CD4-positive, CD25-positive, alpha-beta regulatory T cell (primary cell): ENCODE measurements around the gene PURA. TPM values are rescaled to one million over a fixed set of nuclear protein-coding genes. Genes with fewer than 3 reads are reported as not detected.
"Not testable (repeated sequence)": the region's sequence is repeated elsewhere in the genome, so short reads cannot be mapped to it uniquely, and the experiment has no call there.

ENCODE experiments used
- ATAC-seq, 2 donors: fragments of 150-1000 bp; cut with Tn5 transposase; one replicate each; pipeline ENCODE4 v1.10.0; 2021; ENCODE audit warnings: low read depth in 2 of 2, moderate number of reproducible peaks in 2 of 2, moderate library complexity in 1 of 2
- DNase-seq, 3 donors: peaks; one replicate each; pipeline versions ENCODE4 v3.0.0 to v3.0.0-alpha.2; 2012 to 2022; ENCODE audit warnings: mixed read lengths in 1 of 3
- H3K27ac ChIP-seq: one replicate; pipeline ENCODE4 v1.7.0; 2013; ENCODE audit warnings: mild to moderate bottlenecking, low read length; ENCODE audit not compliant: insufficient read depth, poor library complexity, severe bottlenecking
- H3K27me3 ChIP-seq: one replicate; pipeline ENCODE4 v1.7.0; 2013; ENCODE audit warnings: low read length; ENCODE audit not compliant: control insufficient read depth, insufficient read depth
- H3K36me3 ChIP-seq: one replicate; pipeline ENCODE4 v1.7.0; 2013; ENCODE audit warnings: mild to moderate bottlenecking, low read length, moderate library complexity; ENCODE audit not compliant: control insufficient read depth, insufficient read depth
- H3K4me1 ChIP-seq: 2 replicates; pipeline ENCODE4 v1.7.0; 2013; ENCODE audit warnings: mild to moderate bottlenecking, low read length; ENCODE audit not compliant: insufficient read depth, control insufficient read depth, poor library complexity, severe bottlenecking
- H3K4me3 ChIP-seq: one replicate; pipeline ENCODE4 v1.7.0; 2013; ENCODE audit warnings: low read depth, mild to moderate bottlenecking, low read length, moderate library complexity
- H3K9me3 ChIP-seq, 2 experiments: 1 replicate in 1 of 2; 2 replicates in 1 of 2; pipeline ENCODE4 v1.7.0; 2013; ENCODE audit warnings: low read length in 2 of 2, mild to moderate bottlenecking in 1 of 2, moderate library complexity in 1 of 2; ENCODE audit not compliant: control insufficient read depth in 2 of 2
- H3K27ac Mint-ChIP-seq, 3 donors: one replicate each; pipeline ENCODE4 v1.8.0; 2020 to 2022; ENCODE audit warnings: mild to moderate bottlenecking in 3 of 3, mixed read lengths in 3 of 3, moderate library complexity in 2 of 3
- H3K27me3 Mint-ChIP-seq: one replicate; pipeline ENCODE4 v1.8.0; 2022; ENCODE audit warnings: mild to moderate bottlenecking, mixed read lengths
- H3K36me3 Mint-ChIP-seq: one replicate; pipeline ENCODE4 v1.8.0; 2020; ENCODE audit warnings: mixed read lengths
- H3K4me1 Mint-ChIP-seq, 4 donors: one replicate each; pipeline ENCODE4 v1.8.0; 2020 to 2022; ENCODE audit warnings: mixed read lengths in 4 of 4, mild to moderate bottlenecking in 1 of 4
- H3K4me3 Mint-ChIP-seq, 4 donors: one replicate each; pipeline ENCODE4 v1.8.0; 2020 to 2022; ENCODE audit warnings: mild to moderate bottlenecking in 4 of 4, mixed read lengths in 4 of 4, moderate library complexity in 3 of 4
- H3K9me3 Mint-ChIP-seq, 7 donors: one replicate each; pipeline ENCODE4 v1.8.0; 2020 to 2022; ENCODE audit warnings: mixed read lengths in 7 of 7, mild to moderate bottlenecking in 3 of 7, moderate library complexity in 2 of 7
- polyA plus RNA-seq, 4 donors: library from polyadenylated mRNA; unstranded; fragments of 300-500 nt; fragmentation: Illumina TruSeq; gene quantifications; one replicate each; pipeline ENCODE4 v1.2.3, GENCODE V29; 2021
- total RNA-seq: library from RNA; stranded (reverse); gene quantifications from one replicate; pipeline ENCODE4 v1.2.3, GENCODE V29; 2022

PURA gene
- total and polyA plus RNA-seq, 5 donors from 2014 or later, result 2.3 to 7.7 (median 3.7) TPM

DNA sequence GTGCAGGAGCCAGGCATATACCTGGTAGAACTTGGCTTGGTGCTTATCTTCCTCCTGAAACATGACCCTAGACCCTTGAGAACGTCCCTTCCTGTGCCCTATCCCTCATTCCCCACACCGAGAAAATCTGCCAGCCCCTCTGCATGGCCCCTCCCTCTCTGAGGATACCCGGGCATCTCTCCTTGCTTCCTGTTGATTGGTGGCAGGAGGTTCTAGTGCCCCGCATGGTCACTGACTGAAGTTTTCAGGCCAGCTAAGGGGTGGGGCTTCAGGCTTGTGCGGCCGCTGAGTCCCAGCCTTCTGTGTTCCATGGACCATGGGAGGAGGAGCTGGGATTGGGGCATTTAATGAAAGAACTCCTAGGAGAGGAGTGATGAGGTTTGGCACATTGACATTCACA, 34.6 kb downstream of the PURA start:
- H3K4me1 ChIP-seq, result peaks cover 13% of the 10 kb centered on the region
- H3K9me3 Mint-ChIP-seq, result no peaks in the 10 kb centered on the region
- no peak for ATAC-seq
- no peaks in the 10 kb centered on the region for H3K9me3 ChIP-seq
- H3K4me1 Mint-ChIP-seq, result peaks cover 0 to 29% (median 20%) of the 10 kb centered on the region in 4 donors
- peaks cover 38% of the 10 kb centered on the region for H3K27me3 Mint-ChIP-seq
- H3K27me3 ChIP-seq, result peaks cover 6% of the 10 kb centered on the region
- no peaks in the 10 kb centered on the region for H3K36me3 ChIP-seq
- H3K4me3 ChIP-seq, result no peak overlapping the region
- DNase-seq, result no peak
- H3K4me3 Mint-ChIP-seq, result no peak overlapping the region
- no peaks in the 10 kb centered on the region for H3K36me3 Mint-ChIP-seq
- peak overlapping the region in 1 of 3 donors; percentile 46 for H3K27ac Mint-ChIP-seq
- no peak overlapping the region for H3K27ac ChIP-seq

DNA sequence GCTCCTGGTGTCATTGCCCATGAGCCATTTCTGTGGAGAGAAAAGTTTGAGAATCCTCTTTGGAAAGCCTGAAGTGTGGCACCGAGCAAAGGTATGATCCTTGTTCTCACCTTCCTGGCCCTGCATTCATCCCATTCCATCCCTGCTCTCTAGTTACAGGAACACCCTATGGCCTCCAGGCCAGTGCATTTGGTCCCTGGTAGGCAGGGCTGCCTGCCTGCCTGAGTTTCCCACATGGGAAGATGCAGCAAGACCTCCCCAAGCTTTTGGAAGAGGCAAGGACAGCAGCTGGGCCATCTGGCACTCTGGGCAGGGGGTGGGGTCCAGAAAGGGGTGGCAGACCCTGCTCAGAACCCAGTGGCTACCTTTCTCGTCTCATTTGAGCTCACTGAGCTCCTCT, 36.3 kb downstream of the PURA start:
- no peaks in the 10 kb centered on the region for H3K36me3 Mint-ChIP-seq
- no peaks in the 10 kb centered on the region for H3K36me3 ChIP-seq
- H3K9me3 Mint-ChIP-seq, result no peaks in the 10 kb centered on the region
- DNase-seq (no peak), ATAC-seq (no peak)
- no peaks in the 10 kb centered on the region for H3K9me3 ChIP-seq
- H3K27ac Mint-ChIP-seq, result no peak overlapping the region
- peaks cover 11% of the 10 kb centered on the region for H3K4me1 ChIP-seq
- H3K4me3 ChIP-seq, result no peak overlapping the region
- no peak overlapping the region for H3K4me3 Mint-ChIP-seq
- peaks cover 26% of the 10 kb centered on the region for H3K27me3 Mint-ChIP-seq
- H3K27me3 ChIP-seq, result peaks cover 4% of the 10 kb centered on the region
- peaks cover 0 to 15% (median 9%) of the 10 kb centered on the region in 4 donors for H3K4me1 Mint-ChIP-seq
- no peak overlapping the region for H3K27ac ChIP-seq

DNA sequence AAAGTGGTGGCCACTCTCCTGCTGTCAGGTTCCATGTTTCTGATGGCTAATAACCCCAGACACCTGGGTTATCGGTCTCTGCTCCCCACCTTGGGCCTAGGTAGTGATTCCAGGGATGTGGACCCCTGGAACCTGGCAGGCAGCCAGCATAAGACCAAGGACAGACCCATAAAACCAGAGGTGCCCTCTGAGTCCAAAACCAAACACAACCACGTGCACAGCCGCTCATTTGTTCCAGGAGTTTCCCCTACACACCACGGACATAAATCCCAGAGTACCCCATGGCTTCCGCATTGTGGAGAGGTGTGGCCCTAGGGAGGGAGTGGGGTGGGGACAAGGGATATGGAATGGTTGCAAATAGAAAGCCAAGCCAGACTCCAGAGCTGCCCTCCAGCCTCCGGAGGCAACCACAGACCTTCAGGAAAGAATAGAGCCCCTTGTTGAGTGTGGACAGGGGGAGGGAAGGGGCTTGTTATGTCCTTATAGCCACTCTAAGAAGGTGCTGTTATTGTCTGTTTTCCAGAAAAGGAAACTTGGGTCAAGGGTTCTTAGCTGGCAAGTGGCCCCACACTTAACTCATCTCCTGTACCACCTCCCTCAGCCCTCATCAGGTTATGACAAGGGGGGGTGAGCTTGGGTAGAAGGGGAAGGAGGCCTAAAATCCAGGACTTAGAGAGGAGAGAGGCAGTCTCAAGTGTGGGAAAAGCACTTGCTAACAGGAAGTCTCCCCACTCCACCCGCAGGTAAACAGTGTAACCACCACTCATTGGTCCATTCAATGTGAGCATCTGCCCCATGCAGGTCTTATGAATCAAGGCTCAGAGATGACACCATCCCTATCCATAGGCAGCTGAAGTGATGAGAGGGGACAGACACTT, 37.5 kb downstream of the PURA start:
- no peak for ATAC-seq
- Mint-ChIP-seq H3K9me3 (no peaks in the 10 kb centered on the region), H3K36me3 (no peaks in the 10 kb centered on the region), H3K27me3 (peaks cover 21% of the 10 kb centered on the region), H3K4me3 (no peak overlapping the region), H3K27ac (no peak overlapping the region), H3K4me1 (peaks cover 0 to 10% (median 5%) of the 10 kb centered on the region in 4 donors)
- Histone ChIP-seq H3K4me3 (no peak overlapping the region), H3K36me3 (no peaks in the 10 kb centered on the region), H3K4me1 (no peaks in the 10 kb centered on the region), H3K9me3 (no peaks in the 10 kb centered on the region), H3K27me3 (no peaks in the 10 kb centered on the region), H3K27ac (no peak overlapping the region)
- no peak for DNase-seq

DNA sequence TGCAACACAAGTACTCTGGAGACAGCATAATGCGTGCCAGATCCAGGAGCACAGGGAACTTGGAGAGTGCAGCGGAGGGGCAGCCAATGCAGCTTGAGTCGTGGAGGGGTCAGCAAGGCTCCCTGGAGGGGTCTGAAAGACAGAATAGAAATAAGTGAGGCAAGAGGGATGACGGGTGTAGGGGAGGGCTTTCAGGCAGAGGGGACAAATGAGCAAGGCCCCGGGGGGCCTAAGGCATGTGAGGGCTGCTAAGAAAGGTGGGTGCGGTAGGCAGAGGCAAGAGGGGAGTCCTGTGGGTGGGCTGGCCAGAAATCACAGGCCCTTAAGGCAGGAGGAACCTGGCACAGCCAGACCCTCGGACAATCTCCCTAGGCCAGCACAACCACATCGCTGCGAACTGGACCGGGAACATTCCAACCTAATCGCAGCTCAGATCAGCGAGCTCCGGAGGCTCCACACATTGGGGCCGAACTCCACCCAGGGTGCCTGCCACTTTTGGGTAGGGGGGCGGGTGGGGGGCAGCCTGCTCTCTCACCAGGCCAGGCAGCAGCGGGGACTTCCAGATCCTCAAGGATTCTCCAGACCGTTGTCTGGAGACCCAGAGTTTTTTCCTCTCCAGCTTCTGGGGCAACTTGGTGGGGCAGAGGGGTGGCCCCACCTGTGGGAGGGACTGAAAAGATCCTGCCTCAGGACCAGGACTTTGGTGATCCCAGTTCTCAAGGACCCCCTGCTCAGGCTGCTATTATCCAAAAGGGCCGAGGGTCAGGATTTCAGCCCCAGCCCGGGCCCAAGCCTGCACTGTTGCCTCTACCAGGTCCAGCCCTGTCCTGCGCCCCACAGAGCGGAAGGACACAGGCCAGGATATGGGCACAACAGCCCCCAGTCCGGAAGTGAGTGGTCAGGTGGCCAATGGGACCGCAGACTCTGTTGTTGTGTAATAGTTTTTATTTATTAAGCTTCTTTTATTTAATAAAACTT, 38.4 kb downstream of the PURA start:
- Mint-ChIP-seq H3K4me1 (peaks cover 0 to 12% (median 6%) of the 10 kb centered on the region in 4 donors), H3K9me3 (no peaks in the 10 kb centered on the region), H3K27me3 (peaks cover 12% of the 10 kb centered on the region), H3K36me3 (no peaks in the 10 kb centered on the region), H3K27ac (no peak overlapping the region), H3K4me3 (no peak overlapping the region)
- H3K27ac ChIP-seq, result no peak overlapping the region
- H3K4me1 ChIP-seq, result peaks cover 7% of the 10 kb centered on the region
- no peaks in the 10 kb centered on the region for H3K27me3 ChIP-seq
- no peak overlapping the region for H3K4me3 ChIP-seq
- no peaks in the 10 kb centered on the region for H3K36me3 ChIP-seq
- ATAC-seq (no peak), DNase-seq (no peak)
- no peaks in the 10 kb centered on the region for H3K9me3 ChIP-seq

DNA sequence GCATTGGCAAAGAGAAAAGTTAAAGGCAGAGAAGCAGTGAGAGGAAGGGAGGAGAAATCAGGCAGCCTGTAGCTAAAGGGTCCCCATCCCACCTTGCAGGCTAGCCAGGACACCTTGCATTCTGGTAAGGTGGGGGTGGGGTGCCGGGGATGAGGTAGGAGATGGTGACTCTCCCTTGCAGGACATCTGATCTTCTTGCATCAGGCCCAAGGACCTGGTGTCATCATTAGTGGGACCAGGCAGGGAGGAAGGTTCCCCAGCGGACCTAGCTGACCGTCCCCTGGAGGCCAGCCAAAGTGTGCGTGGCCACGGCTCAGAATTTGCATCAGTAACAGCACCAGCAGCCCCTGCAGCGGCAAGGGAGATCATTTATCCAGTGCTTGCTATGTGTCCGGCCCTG, 39.3 kb downstream of the PURA start:
- DNase-seq, result no peak
- ATAC-seq, result no peak
- H3K27me3 Mint-ChIP-seq, result peaks cover 2% of the 10 kb centered on the region
- Histone ChIP-seq H3K4me3 (no peak overlapping the region), H3K36me3 (no peaks in the 10 kb centered on the region), H3K27me3 (no peaks in the 10 kb centered on the region), H3K9me3 (no peaks in the 10 kb centered on the region), H3K4me1 (peaks cover 10% of the 10 kb centered on the region), H3K27ac (no peak overlapping the region)
- no peaks in the 10 kb centered on the region for H3K9me3 Mint-ChIP-seq
- peaks cover 0 to 10% (median 6%) of the 10 kb centered on the region in 4 donors for H3K4me1 Mint-ChIP-seq
- H3K4me3 Mint-ChIP-seq, result no peak overlapping the region
- H3K36me3 Mint-ChIP-seq, result no peaks in the 10 kb centered on the region
- H3K27ac Mint-ChIP-seq, result no peak overlapping the region

DNA sequence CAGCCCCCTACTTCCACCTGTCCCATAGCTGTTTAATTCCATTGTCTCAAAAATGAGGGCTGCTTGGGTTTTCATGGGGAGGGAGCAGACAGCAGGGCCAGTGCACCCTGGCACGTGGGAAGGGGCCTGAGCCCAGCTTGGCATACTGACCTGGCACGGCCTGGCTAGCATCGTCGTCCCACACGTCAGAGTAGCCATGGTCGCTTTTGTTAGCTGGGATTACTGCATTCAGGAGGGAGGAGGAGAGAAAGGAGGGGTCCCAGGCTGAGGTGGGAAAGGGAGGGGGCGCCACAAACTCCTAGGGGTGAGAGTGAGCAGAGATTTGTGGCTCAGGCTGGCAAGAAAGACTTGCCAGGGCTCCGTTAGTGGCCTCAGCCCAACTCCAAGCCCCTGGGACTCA, 40.0 kb downstream of the PURA start:
- Histone ChIP-seq H3K9me3 (no peaks in the 10 kb centered on the region), H3K36me3 (no peaks in the 10 kb centered on the region), H3K4me3 (no peak overlapping the region), H3K27ac (no peak overlapping the region), H3K4me1 (peaks cover 10% of the 10 kb centered on the region), H3K27me3 (no peaks in the 10 kb centered on the region)
- H3K9me3 Mint-ChIP-seq, result no peaks in the 10 kb centered on the region
- DNase-seq (no peak), ATAC-seq (no peak)
- peaks cover 0 to 10% (median 6%) of the 10 kb centered on the region in 4 donors for H3K4me1 Mint-ChIP-seq
- H3K27me3 Mint-ChIP-seq, result no peaks in the 10 kb centered on the region
- H3K27ac Mint-ChIP-seq, result no peak overlapping the region
- H3K36me3 Mint-ChIP-seq, result no peaks in the 10 kb centered on the region
- H3K4me3 Mint-ChIP-seq, result no peak overlapping the region

DNA sequence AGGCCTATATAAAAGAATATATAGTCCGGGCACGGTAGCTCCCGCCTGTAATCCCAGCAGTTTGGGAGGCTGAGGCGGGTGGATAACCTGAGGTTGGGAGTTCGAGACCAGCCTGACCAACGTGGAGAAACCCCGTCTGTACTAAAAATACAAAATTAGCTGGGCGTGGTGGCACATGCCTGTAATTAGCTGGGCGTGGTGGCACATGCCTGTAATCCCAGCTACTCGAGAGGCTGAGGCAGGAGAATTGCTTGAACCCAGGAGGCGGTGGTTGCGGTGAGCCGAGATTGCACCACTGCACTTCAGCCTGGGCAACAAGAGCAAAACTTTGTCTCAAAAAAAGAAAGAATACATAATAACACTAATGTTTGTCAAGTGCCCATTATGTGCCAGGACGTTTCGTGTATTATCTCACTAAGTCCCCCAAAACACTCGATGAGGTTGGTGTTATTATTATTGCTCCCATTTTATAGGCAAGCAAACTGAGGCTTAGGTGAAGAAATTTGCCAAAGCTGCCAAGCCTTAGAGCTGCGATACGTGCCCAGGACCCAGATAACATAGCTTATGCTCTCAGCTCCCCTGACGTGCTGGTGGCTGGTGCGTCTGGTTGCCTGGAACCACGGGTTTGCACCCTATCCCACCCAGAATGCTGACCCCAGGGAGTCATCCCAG, 40.9 kb downstream of the PURA start:
- not testable (repeated sequence) for H3K9me3 ChIP-seq, H3K27me3 ChIP-seq, H3K4me3 ChIP-seq, H3K4me3 Mint-ChIP-seq, H3K36me3 Mint-ChIP-seq, H3K4me1 ChIP-seq, DNase-seq, ATAC-seq, H3K36me3 ChIP-seq, H3K27me3 Mint-ChIP-seq, H3K27ac ChIP-seq, H3K27ac Mint-ChIP-seq, H3K9me3 Mint-ChIP-seq
- peaks cover 0 to 10% (median 6%) of the 10 kb centered on the region in 4 donors for H3K4me1 Mint-ChIP-seq
